Activated CD8-positive, alpha-beta memory T cell treated with anti-CD3 and anti-CD28 coated beads for 48 hours (primary cell): ENCODE measurements around the gene OR2V2.
"Not testable (repeated sequence)": the region's sequence is repeated elsewhere in the genome, so short reads cannot be mapped to it uniquely, and the experiment has no call there.

Source experiments
- DNase-seq, 3 experiments: peaks; one replicate each; pipeline ENCODE4 v3.0.0-alpha.2; 2020; ENCODE audit warnings: low read depth in 2 of 3, low spot score in 2 of 3

OR2V2 gene

DNA sequence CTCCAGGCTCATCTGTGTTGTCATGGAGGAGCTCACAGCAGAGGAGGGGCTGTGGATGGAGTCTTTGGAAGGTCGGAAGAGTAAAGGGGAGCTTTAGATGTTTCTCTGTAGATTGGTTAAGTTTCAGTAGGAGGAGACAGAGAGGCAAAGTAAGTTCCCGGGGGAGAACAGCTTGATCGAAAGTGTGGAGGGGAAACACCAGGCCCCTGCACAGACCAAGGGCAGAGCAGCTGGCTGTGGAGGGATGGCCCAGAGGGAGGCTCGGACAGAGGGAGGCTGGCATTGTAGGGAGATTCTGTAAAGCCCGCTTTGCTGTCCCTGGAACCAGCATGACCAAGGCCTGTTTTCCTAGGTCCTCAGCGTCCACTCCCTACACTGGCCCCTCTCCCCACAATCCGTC, 5.3 kb upstream of the OR2V2 start:
- no peak for DNase-seq

DNA sequence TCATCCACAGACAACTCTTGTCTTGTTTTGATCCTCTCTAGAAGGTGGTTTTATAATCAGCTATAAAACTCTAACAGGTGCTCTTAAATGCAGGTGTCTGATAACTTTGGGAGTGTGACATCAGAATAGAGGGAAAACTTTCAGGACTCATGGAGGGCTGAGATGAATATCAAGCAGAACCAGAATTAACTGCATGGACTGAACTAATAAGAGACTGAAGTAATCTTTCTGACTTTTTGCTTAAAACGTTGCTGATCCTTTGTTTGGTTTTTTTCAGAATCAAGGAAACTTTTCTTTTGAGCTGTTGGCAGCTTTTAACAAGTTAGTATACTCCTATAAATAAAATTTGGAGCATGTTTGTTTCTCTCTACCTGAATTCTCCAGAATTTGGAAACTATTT, 2.3 kb upstream of the OR2V2 start:
- no peak for DNase-seq

DNA sequence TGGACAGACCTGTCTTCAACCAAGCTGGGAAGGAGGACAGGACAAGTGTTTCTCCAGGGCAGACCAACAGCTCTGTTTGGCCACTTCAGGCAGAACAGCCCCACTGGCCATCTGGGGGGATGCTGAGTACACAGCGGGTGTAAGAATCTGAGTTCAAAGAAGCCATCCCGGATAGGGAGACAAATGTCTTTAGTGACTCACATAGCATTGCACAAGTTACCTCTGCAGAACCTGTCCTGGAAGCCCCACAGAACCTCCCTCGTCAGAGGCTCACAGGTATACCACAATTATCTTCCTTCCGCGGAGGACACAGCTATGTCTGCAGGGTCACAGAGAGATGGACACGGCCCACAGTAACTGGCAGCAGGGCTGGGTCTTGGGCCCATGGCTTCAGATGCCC, 2.0 kb downstream of the OR2V2 start:
- DNase-seq = no peak

DNA sequence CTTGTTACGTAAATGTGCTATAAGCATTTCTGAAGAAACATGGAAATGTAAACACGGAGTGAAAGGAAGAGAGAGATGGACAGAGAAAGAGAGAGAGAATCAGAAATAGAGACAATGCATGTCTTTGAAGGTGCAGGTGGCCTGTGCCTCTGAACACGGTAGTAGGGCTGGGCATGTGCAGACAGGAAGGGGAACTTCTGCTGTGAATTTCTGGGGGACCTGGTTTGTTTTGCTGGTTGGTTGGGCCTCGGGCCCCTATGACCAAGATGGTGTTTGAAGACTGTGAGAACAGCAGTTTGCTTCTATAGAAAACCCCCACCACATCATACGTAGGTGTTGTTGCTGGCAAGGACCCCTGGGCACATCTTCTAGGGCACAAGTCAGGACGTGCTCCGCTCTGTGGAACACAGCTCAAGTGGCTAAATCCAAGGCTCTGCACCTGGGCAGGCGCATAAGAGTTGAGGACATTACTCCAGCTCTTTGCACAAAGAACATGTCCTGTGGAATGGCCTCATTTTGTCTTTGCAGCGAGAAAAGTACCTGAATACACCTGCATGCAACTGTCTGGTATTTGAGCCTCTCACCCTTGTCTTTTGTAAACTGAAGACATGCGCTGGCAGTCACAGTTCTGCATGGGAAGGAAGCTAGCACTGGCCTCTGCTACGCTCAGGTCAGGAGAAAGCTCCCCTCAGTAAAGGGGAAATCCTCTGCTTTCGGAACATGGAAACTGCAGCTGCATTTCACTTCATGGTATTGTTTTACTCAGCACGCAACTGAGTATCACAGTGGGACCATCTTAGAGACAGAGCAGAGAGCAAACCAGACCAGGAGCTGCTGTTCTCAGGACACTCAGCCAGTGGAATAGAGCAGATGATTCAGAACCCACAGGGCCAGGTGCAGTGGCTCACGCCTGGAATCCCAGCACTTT, 2.7 kb downstream of the OR2V2 start:
- DNase-seq = no peak

DNA sequence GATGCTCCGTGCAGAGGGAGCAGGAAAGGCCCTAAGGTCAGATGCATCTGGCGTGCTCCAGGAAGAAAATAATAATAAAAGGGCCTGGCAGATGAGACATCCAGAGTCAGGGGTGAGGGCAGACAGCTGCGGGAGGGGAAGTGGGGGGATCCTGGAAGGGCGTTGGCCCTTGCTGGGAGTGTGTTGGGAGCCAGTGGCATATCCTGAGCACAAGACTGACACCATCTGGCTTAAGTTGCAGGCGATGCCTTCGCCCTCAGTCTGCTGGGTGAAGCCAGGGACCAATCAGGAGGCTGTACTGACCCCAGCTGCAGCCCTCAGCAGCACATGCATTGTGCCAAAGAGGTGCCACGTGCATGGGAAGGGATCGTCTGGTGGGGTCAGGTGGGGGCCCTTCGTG, 3.8 kb downstream of the OR2V2 start:
- no peak for DNase-seq

DNA sequence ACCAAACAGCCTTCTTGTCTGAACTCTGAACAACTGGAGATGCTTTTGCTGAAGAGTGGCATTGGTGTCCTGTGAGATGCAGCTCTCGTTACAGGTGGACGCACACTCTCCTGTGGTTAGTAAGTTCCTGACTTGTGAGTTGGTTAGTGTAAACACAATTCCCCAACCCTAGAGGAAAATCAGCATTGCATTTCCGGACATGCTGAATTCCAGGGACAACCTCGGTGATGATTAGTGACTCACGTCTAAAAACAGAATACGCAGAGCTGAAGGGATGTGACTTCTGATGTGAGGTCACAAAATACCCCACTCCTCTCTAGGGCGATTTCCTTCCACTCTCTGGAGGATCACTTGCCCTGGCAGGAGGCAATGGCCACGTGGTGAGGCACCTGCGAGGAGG, 5.0 kb downstream of the OR2V2 start:
- DNase-seq = no peak

DNA sequence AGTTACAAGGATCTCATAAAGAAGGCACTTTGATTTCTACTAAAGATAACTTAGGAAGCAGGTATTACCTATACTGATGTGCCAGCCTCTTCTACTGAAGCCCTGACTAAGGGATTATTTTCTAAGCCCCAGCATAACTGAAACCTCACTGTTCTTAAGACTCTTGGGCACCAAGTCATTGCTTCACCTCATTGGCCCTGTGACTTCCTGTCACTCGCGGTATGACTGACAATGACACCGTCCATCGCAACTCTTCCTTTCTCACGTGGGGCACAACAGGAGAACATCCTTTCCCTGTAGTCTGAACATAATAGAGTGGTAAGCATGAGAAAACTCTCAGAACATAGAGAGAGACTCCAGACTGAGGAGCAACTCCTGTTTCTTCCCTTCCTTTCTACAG, 6.4 kb downstream of the OR2V2 start:
- no peak for DNase-seq

DNA sequence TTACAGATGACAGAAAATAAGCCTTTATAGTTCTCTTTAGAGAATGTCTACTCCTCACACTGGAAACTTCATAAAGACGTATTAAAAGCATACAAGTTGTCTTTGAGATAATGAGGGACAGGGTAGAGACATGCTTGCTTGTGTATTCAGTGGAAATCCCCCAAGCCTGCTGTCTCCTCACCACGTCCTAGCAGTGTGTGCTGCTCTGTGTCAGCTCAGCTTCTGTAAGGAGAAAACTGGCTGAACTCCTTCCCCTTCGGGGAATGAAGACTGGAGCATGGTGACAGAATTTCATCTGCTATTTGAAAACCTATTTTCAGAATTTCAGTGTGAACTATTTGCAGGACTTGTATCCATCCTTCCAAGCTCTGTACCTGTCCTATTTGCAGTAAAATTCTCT, 9.4 kb downstream of the OR2V2 start:
- no peak for DNase-seq

DNA sequence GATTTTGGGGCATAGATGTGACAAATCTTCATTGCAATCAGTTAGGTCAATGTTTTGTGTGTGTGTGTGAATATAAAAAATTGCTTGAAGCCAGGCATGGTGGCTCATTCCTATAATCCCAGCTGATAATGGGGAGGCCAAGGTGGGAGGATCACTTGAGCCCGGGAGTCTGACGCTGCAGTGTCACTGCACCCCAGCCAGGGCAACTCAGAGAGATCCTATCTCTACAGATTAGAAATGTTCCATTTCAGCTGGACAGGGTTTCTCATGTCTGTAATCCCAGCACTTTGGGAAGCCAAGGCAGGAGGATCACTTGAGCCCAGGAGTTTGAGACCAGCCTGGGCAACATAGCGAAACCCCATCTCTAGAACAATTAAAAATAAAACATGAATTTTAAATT, 11.5 kb downstream of the OR2V2 start:
- DNase-seq = no peak

DNA sequence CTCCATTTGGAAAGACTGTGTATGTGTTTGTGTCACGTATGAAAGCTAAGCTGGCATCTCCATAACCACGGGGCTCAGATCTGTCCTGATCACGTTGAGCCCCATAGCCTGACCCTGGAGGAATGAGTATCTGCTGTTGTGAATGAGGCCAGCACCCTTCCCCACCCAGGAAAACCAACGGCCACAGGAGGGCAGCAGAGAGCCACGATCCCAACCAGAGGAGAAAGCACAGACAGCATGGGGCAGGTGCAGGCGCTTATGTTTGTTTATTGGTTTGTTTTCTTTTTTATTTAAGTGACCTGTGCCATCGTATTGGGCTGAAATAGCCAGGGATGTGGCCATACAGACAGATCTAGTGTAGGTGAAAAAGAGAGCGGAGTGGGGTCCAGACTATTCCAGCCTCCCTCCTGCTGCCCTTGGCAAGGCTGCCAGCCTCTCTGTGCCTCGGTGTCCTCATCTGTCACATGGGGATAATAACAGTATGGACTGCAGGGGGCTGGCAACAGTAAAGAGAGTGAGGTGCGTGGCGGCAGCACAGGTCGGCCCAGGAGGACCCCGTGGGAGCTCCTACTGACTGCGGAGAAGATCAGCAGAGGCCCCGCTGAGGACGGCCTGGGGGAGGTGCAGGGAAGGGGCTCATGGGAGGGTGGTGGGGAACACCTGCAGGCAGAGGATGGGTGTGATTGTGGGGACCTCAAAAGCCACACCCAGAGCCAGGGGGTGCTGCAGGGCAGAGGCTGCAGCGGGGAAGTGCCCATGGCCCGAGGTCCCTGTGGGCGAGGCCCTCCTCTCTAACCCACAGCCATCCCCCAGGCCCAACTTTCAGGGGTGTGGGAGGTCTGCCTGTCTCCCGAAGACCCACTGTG, 12.1 kb downstream of the OR2V2 start:
- DNase-seq = peak; percentile 63 to 99 (median 98)

DNA sequence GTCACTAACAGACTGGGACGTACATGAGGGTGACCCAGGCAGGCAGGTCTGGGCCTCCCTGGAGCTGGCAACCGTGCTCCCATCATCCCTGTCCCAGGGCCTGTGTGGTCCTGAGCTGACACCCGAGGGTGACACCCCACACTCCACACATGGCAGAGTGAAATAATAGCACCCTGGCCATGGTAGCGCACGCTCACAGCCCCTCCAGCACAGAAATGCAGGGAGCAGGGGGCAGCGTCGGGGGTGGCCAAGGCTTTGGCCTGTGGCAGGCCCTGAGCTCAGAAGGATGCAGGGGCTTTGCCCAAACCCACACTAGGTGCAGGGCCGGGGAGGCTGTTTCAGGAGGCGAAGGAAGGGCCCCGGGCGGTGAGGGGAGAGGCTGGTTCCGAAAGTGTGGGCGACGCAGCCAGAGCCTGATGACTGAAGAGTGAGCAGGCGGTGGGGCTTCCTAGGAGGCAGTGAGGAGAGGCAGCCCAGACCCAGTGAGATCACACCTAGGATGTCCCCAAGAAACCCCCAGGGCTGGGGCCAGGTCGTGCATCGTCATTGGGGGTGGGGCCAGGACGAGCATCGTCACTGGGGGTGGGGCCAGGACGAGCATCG, 12.9 kb downstream of the OR2V2 start:
- peak; percentile 39 to 58 (median 54) for DNase-seq

DNA sequence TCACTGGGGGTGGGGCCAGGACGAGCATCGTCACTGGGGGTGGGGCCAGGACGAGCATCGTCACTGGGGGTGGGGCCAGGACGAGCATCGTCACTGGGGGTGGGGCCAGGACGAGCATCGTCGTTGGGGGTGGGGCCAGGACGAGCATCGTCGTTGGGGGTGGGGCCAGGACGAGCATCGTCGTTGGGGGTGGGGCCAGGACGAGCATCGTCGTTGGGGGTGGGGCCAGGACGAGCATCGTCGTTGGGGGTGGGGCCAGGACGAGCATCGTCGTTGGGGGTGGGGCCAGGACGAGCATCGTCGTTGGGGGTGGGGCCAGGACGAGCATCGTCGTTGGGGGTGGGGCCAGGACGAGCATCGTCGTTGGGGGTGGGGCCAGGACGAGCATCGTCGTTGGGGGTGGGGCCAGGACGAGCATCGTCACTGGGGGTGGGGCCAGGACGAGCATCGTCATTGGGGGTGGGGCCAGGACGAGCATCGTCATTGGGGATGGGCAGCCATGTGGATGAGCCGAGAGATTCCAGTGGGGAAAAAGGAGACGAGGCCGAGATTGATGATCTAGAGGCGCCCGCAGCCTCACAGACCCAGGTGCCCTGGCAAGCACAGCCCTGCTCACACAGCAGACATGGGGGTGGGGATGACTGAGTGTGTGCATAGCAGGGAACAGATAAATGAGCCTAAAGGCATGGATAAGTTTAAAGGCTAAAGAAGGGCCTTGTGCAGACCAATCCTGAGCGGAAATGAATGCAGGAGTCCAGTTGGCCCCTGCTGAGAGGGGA, 13.6 kb downstream of the OR2V2 start:
- not testable (repeated sequence) for DNase-seq

DNA sequence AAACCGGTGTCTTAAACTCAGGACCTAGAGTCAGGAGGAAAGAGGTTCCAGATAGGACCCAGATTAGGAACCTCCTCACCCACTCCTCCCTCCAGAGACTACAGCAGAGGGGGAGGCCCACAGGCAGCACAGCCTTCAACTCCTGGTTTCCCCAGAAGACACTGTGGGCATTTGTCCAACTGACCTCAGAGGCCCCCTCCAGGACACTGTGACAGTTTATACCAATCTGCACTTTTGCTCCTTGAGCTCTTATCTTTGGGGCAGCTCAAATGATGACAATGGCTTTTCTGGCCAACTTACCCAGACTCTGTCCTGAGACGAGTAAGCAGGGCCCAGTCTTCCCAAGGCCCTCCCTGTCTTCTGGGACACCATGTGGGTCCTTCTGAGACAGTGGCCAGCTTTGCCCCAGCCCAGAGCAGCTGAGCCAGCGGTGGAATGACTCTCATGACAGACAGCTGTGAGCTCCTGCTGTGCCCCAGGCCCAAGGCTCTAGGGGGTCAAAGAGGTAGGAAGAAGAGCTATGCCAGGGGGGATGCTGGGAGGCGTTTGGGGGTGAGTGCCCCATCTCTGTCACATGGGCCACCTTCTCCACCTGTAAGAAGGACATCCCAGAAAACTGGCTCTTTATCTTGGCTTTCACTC, 14.3 kb downstream of the OR2V2 start:
- DNase-seq = no peak

DNA sequence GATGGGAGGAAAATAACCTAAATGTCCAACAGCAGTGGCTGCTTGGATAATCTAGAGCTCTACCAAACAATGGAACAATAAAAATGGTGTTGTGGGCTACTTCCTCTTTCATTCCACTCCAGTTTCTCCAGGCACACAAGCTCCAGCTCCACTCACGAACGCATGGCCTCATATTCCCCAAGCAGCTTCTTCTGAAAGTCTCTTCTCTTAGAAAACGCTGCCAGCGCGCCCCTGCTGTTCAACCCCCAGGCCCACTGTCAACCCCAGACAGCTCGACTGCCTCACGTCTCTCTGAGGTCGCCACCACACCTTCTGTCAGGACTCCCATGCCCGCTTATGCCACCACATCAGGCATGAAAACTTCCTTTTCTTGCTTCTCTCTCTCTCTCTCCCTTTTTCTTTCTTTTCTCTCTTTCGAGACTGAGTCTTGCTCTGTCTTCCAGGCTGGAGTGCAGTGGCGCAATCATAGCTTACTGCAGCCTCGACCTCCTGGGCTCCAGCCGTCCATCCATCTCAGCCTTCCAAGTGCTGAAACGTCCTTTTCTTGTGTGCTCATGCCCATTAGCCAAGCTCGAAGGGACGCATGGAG, 16.2 kb downstream of the OR2V2 start:
- no peak for DNase-seq

DNA sequence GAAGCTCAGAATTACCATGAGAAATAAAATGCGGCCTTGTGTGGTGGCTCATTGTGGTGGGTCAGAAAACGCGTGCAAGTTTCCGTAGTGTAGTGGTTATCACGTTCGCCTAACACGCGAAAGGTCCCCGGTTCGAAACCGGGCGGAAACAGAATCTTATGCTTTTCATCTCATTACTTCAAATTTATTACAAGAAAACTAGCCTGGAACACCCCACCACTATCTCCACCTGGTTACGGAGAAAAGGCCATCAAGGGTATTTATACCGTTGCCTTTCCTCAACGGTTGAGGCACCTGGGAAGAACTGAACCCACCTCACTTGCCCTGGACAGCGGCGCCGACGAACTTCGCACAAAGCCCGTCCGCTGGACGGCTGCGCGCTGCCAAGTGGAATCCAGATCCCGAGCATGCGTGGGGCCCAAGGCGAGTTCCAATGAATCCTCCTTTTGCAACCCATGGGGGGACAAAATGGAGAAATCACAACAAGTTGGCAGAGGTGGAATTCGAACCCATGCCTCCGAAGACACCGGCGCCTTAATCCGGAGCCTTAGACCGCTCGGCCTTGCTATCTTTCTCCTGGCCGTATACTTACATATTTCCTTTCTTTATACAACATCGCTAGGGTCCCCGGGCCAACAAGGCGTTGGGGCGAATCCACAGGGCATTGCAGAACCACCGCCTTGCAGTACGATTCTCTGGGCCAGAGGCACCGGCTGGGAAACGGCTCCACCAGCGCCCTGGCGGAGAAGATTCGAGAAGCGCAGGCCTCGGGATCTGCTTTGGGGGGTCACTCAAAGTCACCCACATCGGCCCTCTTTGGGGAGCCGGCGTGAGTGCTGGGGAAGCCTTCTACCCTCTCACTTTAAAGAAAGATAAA, 16.9 kb downstream of the OR2V2 start:
- no peak for DNase-seq

DNA sequence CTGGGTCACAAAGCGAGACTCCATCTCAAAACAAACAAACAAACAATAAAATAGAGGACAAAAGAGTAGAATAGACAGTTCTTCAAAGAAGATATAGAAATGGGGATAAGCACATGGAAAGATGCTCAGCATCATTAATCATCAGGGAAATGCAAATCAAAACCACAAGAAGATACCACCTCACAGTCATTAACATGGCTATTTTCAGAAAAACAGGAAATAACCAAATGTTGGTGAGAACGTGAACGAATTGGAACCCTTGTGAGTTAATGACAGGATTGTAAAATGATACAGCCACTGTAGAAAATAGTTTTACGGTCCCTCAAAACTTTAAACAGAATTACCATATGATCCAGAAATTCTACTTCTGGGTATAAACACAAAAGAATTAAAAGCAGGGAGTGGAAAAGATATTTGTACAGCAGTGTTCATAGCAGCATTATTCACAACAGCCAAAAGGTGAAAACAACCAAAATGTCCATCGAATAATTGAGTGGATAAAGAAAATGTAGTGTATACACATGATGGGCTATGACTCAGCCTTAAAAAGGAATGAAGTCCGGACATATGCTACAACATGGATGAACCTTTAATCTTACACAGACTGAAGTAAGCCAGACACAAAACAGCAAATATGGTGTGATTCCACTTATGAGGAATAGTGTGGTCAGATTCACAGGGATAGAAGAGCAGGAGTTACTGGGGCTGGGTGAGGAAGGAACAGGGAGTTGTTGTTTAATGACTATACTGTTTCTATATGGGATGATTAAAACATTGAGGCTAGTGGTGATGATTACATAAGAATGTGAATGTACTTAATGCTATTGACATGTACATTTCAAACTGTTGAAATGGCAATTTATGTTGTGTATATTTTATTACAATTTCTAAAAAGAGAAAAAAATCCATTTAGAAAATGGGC, 19.7 kb downstream of the OR2V2 start:
- DNase-seq = no peak

DNA sequence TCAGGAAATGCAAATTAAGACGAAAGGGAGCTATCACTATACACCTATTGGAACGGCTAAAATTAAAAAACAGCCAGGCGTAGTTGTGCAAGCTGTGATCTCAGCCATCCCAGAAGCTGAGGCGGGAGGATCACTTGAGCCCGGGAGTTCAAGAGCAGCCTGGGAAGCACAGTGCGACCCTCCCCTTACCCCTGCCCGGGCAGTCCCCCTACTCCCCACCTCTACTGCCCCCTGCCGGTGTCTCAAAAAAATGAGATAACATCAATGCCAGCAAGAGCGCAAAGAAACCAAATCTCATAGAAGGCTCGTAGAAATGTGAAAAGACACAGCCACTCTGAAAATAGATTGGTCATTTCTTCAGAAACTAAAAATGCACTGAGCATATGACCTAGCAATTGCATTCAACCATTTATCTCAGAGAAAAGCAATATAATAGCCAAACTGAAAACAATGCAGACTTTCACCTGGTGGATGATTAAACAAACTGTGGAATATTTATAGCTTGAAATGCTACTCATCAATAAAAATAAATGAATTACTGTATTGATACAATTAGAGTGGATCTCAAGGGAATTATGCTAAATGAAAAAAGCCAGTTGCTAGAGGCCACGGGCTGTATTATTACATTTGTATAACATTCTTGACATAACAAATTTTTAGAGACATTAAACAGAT, 20.6 kb downstream of the OR2V2 start:
- no peak for DNase-seq
